Stimulated activated CD8-positive, alpha-beta memory T cell treated with anti-CD3 and anti-CD28 coated beads, Interleukin-12 subunit alpha, Interleukin-12 subunit beta, amount 100 ng/mL, for 24 hours (primary cell): ENCODE data around the gene OR2D2.
"Not testable (repeated sequence)": the region's sequence is repeated elsewhere in the genome, so short reads cannot be mapped to it uniquely, and the experiment has no call there.

Experiments
- DNase-seq: peaks from one replicate; pipeline ENCODE4 v3.0.0-alpha.2; 2020; ENCODE audit errors: extremely low read depth

The OR2D2 gene

GRCh38 chr11:6882751-6883150 is 9.5 kb downstream of the OR2D2 start:
- DNase-seq, result no peak

DNA sequence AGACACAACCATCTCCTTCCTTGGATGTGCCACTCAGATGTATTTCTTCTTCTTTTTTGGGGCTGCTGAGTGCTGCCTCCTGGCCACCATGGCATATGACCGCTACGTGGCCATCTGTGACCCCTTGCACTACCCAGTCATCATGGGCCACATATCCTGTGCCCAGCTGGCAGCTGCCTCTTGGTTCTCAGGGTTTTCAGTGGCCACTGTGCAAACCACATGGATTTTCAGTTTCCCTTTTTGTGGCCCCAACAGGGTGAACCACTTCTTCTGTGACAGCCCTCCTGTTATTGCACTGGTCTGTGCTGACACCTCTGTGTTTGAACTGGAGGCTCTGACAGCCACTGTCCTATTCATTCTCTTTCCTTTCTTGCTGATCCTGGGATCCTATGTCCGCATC is 15.4 kb downstream of the OR2D2 start:
- DNase-seq, result no peak

GRCh38 chr11:6876325-6876724 is 16.0 kb downstream of the OR2D2 start, which contains the start of gene OR10A4:
Gene OR10A4 (plus strand): TSS chr11:6876625. CDS start chr11:6876648, 23 bp downstream.
- no peak for DNase-seq

- no peak for DNase-seq
Observed at GRCh38 chr11:6875761-6876160, 16.5 kb downstream of the OR2D2 start.

DNA sequence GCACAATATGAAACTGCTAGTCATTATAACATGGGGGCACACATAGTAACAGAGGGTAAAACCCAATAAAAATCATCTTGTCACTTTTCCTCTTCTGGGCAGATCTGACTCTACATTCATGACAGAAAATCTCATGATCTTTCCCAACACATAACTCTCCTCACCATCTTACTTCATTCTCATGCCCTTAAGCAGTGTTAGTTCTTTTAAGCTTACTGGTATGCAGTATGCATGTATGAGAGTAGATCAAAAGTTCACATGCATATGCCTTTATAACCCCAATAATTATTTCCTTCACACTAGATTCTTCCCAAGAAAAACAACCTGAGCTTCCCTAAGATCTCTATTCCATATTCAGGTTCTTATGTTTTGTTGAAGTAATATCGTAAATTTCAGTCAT is 21.0 kb downstream of the OR2D2 start:
- DNase-seq, result no peak

GRCh38 chr11:6864438-6864837 is 27.9 kb downstream of the OR2D2 start:
- DNase-seq, result no peak

- no peak for DNase-seq
Observed at GRCh38 chr11:6862961-6863360, 29.3 kb downstream of the OR2D2 start, which contains the start of gene OR10A2. Gene OR10A2 (plus strand): TSS chr11:6863057. CDS start chr11:6869755, 6,698 bp downstream.

GRCh38 chr11:6856871-6857270 is 35.4 kb downstream of the OR2D2 start:
- DNase-seq, result no peak

DNA sequence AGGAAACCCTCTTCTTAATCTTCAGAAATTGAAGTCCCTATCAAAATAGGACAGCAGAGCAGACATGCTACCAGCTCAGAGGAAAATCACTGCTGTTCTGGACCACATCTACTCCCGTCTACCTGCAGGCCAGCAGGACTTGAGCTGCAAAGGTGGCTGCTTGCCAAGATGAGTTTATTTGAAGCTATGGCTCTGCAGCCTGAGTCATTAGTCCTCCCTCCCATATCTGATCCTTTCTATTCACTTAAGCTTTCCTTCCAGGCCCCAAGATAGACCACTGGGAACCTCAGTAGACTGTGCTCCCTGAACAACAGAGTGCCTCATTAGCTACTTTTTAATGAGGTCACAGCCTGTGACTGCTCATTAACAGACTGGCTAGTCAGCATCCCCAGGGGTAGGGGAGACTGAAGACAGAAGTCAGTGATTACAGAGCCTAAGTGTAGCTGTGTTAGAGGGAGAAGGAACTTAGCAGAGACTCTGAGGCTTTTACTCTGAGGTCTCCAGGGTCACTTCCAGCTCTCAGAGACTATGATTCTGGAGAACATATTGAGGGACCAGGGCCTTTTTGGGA is 36.2 kb downstream of the OR2D2 start:
- DNase-seq, result no peak

DNA sequence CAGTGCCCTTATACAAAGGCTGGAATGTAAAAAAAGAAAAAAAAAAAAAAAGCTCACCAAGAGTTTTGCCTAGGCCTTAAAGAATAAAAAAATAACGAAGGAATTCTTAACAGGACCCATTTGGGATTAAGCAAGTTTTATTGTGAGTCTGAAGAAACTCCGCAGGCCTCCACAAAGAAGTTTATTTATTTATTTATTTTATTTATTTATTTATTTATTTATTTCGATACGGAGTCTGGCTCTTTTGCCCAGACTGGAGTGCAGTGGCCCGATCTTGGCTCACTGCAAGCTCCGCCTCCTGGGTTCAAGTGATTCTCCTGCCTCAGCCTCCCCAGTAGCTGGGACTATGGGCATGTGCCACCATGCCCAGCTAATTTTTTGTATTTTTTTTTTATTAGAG is 37.5 kb downstream of the OR2D2 start:
- not testable (repeated sequence) for DNase-seq

- DNase-seq, result no peak
Observed at GRCh38 chr11:6850526-6850925, 41.8 kb downstream of the OR2D2 start.

- no peak for DNase-seq
Observed at GRCh38 chr11:6845383-6845782, 46.9 kb downstream of the OR2D2 start, which contains the start of gene OR10A5. Gene OR10A5 (plus strand): TSS chr11:6845683. CDS start chr11:6845683, 0 bp downstream.

DNA sequence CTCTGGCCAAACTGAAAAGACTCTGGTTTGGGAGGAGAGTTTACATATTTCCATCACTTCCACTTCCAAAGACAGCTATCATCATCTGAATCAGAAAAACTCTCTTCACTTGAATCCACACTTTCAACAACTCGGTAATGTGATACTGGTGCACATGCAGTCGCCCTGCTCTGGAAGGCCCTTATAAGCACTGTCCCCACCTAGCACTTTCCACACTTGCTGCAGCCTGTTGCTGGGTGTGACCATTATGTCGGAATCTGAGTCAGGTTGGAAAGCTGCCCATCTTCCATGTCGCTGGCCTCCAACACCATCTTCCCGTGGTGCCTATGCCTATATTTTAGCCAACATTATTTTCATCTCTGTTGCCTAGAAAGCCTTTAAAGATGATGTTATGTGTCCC is 47.9 kb downstream of the OR2D2 start:
- no peak for DNase-seq

DNA sequence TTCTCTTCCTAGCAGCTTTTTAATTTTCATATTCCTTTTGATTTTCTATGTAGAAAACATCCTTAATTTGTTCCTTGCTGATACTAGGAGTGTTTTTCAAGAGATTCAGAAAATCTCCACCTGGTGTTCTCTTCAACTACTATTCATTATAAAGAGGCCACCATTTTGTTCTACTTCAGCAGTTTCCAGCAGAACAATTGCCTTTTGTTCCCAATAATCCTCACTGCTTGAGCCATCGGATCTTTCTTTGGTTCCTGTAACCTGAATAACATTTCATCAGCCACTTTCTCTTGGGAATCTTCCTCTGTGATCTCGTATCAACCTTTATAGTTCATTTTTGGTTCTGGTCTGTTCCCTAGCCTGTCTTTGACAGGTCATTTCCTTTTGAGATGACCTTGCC is 48.6 kb downstream of the OR2D2 start:
- DNase-seq, result no peak

- no peak for DNase-seq
Observed at GRCh38 chr11:6841694-6842093, 50.6 kb downstream of the OR2D2 start.
